G401.6 (cell line): ENCODE data around the gene EIF5AL1.
A peak's percentile ranks its signal among the peaks of the same experiment; 100 is the strongest.
"Not testable (repeated sequence)": the region's sequence is repeated elsewhere in the genome, so short reads cannot be mapped to it uniquely, and the experiment has no call there.

Source experiments
- FAIRE-seq: peaks from 2 replicates; lab custom pipeline; 2012; peaks lifted over from hg19 to GRCh38; lab: Jason Lieb, UNC

EIF5AL1 gene

DNA sequence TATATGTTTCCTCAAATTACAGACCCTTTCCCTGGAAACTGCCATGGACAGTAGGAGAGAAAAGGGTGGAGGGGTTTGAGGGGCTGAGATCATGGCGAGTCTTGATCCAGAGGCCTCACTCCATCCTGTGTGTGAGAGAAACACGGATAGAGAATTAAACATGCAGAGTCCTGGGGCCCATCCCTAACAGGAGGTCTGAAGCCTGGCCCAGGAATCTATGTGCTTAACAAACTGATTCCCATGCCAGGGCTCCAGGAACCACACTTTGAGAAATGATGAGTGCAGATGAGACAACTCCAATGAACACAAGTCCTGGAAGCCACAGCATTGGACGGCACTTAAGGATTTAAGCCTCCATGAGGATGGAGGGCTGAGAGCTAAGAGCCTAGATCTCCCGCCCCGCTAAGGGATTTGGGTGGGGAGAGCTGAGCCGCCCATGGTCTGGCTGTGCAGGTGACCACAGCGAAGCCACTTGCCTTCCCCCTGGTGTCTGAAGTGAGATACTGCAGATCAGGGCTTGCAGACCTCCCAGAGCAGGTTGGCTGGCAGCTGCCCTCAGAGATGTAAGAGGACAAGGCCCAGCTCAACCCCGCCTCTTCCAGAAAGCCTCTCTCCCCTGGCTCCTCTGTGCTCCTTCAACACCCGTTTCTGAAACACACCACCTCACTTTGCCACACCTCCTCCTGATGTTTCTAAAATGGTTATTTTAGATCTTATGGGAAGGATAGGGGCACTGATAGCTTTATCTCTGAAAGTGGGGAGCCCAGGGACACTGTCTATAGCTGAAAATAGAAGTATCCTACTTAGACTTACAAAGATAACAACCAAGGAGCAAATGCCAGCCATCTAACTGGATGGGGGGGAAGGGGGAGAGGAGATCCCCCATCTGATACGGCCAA is 24.8 kb upstream of the EIF5AL1 start:
- no peak for FAIRE-seq

GRCh38 chr10:79488336-79488735 is 24.0 kb upstream of the EIF5AL1 start:
- FAIRE-seq, result no peak

DNA sequence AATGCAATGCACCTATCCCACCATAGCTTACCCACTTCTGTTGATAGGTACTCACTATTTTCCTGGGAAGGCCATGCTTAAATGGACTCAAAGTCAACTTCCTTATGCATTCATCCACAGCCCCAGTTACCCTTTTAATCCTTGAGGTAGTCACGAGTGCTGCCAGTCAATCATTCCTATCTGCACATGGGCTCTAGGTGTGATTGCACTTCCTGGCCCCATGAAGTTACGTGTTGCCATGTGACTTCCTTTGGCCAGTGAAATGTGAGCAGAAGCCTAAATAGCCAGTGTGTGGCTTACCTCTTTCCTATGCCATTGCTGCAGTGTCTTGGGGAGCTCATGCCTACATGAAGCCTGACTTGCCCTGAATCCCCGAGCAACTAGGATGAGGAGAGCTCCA is 23.5 kb upstream of the EIF5AL1 start:
- no peak for FAIRE-seq

DNA sequence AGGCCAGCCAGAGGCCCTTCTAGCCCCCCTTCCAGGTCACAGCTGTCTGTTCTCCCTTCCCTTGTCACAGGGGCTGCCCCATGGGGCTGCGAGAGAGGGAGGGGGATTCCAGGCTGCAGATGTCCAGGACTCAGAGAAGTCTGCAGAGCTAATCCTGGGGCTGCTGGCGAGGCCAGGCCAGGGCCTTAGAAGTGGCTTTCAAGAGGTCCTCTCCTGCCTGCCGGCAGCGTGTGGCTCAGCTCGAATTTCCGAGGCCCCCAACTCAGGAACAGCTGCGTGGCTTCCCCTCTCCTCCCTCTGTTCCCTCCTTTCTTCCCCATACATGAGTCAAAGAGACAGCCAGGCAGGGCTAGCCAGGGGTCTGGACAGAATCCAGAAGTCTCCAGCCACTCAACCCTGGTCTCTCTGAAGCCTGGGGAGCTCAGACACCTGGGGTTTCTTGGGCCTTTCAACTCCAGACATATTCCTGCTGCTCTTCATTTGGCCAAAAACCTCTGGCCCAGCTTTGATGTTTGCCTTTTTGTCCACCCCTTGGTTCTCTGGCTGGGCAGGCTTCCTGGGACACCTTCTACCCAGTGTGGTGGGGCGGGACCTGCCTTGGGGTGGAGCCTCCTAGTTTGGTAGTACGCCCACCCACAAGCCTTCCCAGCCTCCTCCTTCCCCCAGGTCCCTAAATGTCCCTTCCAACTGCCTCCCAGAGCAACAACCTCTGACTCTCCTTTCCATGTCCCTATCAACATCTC is 21.8 kb upstream of the EIF5AL1 start:
- no peak for FAIRE-seq

GRCh38 chr10:79491143-79491835 is 21.0 kb upstream of the EIF5AL1 start:
- no peak for FAIRE-seq

- no peak for FAIRE-seq
Observed at GRCh38 chr10:79492256-79492655, 20.1 kb upstream of the EIF5AL1 start.

GRCh38 chr10:79492839-79493238 is 19.5 kb upstream of the EIF5AL1 start:
- FAIRE-seq, result no peak

DNA sequence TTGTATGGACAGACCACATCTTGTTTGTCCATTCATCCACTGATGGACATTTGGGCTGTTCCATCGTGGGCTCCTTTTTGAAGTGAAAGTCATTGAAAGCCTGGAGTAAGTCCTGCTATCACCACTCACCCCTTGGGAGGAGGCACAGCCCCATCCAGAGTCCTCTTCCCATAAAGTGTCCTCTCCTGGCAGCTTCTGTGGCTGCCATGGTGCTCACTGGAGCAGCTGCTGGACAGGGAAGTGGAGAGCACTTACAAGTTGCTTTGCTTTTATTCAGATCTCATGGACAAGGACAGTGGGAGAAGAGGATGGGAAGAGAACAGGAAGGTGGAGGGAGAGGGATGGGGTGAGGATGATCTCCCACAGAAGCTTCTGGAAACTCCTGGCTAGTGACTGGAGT is 18.5 kb upstream of the EIF5AL1 start:
- FAIRE-seq, result no peak

DNA sequence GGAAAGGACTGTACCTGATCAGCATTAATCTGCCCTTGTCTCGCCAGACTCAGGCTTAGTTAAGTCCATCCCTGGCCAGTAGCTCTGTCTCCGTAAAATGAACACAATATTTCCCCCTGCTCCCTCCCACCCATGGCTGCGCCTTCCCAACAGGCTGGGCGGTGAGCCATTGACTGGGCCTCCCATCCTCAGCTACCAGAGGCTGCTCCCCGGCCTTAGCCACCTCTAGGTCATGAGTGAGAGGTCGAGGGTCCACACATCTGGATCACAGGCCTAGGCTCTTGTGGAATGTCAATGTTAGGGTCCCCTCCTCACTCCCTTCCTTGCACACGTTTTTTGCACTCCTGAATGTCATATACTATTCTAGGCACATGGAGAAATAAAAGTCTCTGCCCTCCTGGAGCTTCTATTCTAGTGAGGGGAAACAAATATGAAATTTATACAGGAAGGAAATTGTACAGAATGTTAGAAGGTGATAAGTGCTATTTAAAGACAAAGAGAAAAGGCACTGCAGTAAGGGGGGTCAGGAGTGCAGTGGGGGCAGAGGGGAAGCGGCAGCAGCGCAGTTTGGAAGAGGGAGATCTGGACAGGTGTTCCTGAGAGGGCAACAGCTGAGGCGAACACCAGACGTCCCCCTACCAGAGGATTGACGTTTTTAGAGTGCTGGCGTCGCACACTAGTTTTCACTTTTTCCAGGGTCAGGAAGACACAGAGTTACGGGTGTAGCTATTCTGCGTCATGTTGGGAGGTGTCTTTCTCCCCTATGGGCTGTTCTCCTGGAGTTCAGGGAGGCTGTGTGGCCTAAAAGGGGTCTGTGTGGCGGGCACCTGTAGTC is 17.2 kb upstream of the EIF5AL1 start:
- no peak for FAIRE-seq

DNA sequence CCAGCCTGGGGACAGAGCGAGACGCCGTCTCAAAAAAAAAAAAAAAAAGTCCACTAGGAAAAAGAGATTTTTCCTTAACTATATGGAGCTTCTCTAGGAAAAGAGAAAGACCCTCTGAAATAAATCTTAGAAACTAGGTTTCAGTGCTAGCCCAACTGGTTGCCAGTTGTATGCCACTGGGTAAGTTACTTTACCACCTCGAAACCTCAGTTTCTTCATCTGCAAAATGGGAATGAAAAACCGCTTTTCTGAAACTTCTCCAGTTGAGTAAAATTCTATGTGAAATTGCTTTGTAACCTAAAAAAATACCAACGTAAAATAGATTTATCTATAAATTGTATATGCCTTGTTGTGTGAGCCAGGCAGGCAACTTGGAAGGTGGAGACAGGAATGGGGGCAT is 16.5 kb upstream of the EIF5AL1 start:
- no peak for FAIRE-seq

DNA sequence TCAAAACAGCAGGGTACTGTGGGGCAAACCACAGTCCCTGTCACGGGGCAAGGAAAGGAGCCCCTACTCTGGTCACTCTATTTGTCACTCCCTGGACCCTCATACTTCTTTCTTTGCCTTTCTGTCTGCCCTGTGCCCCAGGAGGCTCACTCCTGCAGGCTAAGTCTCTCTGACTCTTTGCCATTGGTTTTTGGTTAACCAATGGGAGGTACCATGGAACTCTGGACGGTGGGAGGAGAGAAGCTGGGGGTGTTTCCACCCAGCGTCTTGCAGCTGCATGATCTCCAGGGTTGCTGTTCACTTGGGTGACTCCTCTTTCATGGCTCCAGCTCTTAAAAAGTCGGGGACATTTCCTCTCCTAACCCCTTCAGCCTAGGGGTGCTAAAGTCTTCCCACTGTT is 15.4 kb upstream of the EIF5AL1 start:
- FAIRE-seq, result no peak

DNA sequence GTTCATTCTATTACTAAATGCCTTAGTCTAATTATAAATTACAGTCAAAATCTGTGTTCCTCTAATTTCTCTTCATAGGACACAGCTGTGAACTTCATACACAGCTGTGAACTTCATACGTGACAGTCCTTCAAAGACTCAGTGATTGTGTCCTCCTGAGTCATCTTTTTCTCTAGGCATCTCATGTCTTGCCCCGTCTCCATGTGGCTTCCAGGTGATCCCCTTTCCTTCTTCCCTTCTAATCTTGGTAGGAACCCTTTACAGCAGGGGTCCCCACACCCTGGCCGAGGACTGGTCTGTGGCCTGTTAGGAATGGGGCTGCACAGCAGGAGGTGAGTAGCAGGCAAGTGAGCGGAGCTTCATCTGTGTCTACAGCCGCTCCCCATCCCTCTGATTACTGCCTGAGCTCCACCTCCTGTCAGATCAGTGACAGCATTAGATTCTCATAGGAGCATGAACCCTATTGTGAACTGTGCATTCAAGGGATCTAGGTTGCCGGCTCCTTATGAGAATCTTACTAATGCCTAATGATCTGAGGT is 14.0 kb upstream of the EIF5AL1 start:
- FAIRE-seq, result no peak

DNA sequence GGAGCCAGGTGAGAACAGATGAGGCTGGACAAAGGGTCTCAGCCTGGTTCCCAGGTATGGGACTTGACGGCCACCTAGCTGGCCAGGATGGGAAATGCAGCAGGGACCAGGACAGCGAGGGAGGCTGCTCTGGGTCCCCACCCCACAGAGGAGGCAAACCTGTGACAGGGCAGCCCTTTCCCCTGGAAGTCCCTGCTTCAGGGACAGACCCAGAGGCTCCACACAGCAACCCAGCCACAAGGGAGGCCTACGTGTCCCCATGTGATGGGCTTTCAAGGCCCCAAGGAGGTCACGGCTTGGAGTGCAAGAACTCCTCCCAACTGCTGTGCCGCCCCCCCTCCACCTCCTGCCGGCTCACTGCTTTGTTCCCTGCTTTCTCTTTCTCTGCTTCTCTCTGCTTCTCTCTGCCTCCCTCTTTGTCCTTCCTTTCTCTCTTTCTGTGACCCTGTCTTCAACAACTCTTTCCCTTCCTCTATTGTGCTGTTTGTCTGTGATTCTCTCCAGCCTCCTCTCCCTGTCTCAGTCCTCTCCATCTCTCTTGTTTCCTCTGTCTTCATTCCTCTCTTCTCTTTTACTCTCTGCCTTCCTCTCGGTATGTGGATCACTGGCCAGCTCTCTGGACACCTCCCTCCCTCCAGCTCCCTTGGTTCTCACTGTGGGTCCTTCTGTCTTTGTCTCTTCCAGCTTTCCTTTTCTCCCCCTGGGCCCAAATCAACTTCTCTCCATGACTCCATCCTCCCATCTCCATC is 9.6 kb upstream of the EIF5AL1 start:
- no peak for FAIRE-seq

GRCh38 chr10:79503787-79504186 is 8.5 kb upstream of the EIF5AL1 start:
- FAIRE-seq, result not testable (repeated sequence)

- FAIRE-seq, result not testable (repeated sequence)
Observed at GRCh38 chr10:79504483-79504882, 7.8 kb upstream of the EIF5AL1 start.

DNA sequence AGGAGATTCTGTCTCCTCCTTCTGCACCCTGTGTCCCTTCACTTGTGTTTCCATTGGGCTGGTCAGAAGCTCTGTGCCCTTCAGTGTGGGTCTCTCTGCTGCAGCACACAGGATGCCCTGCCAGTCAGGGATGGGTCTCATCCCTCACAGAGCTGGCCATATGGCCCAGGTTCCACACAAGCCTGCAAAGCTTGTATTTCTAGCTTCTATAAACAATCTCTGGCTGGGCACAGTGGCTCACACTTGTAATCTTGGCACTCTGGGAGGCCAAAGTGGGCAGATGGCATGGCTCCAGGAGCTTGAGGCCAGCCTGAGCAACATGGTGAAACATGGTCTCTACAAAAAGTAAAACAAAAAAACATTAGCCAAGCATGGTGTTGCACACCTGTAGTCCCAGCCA is 7.0 kb upstream of the EIF5AL1 start:
- FAIRE-seq, result not testable (repeated sequence)

GRCh38 chr10:79505829-79506228 is 6.5 kb upstream of the EIF5AL1 start:
- FAIRE-seq, result no peak

DNA sequence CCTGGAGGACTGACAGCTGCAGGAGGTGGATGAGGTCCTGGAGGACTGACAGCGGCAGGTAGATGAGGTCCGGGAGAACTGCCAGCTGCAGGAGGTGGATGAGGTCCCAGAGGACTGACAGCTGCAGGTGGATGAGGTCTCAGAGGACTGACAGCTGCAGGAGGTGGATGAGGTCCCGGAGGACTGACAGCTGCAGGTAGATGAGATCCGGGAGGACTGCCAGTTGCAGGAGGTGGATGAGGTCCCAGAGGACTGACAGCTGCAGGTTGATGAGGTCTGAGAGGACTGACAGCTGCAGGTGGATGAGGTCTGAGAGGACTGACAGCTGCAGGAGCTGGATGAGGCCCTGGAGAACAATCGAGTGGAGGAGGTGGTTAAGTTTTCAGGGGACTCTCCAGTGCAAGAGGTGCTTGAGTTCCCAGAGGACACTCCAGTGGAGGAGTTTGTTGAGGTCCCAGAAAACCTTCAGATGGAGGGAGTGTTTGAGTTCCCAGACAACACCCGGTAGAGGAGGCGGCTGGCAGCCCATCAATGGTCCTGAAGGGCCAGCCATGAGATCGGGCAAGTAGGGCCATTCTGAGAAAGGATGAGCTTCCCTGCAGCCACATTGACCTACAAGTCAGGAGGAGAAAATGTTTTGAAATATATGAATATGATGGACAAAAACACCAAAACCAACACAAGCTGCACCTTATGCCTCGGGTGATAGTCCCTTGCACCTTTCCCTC is 4.7 kb upstream of the EIF5AL1 start:
- no peak for FAIRE-seq

DNA sequence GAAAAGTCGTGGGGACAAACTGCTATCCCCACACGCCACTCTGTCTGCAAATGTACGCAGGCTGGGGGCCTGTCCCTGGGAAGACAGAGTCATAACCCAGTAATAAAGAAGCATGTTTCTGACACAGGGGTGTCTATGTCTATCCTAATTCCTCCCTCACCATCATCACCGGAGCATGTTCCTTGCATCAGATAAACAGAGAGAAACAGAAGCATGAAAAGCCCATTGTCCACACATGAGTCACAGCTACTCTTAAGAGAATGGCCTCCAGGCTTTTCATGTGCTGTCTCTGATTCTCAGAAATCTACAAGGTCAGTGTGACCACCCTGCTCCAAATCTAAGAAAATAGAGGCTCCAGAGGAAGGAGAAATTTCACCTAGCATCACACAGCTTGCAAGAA is 4.1 kb upstream of the EIF5AL1 start:
- not testable (repeated sequence) for FAIRE-seq

- FAIRE-seq, result peak; percentile 87
Observed at GRCh38 chr10:79509306-79509933, 2.9 kb upstream of the EIF5AL1 start.
